ENCODE measurements around the gene TLE5. TPM values are rescaled to one million over a fixed set of nuclear protein-coding genes. Genes with fewer than 3 reads are reported as not detected.

TLE5 gene
- total and polyA plus RNA-seq, 10 of the 15 experiments (the other 5 are each of a cell fraction or from before 2014, with no cell fraction given), result 2.5 to 373 (median 154) TPM

- intact Hi-C loops (cut with micrococcal nuclease; ENCODE audit: unreplicated experiment), result no loop called here
- no peak for ATAC-seq
- no peak for FAIRE-seq
- Histone ChIP-seq H3K4me1 (ENCODE audit: control insufficient read depth, insufficient read depth, low read length) (peaks cover 9% of the 10 kb centered on the region; the same call in 1 of the 2 replicates), H3K79me2 (ENCODE audit: control insufficient read depth, insufficient read depth, low read length) (peaks cover 24% of the 10 kb centered on the region), H2AFZ (ENCODE audit: control insufficient read depth, low read depth, low read length) (no peak overlapping the region), H3K27me3 (replicated peaks in 1 of 2; ENCODE audit: control insufficient read depth in 2 of 2, insufficient read depth in 2 of 2, low read length in 1 of 2) (no peaks in the 10 kb centered on the region), H3K4me3 (no peak overlapping the region), H3K9ac (ENCODE audit: control insufficient read depth, insufficient read depth, low read length) (no peak overlapping the region), H3K9me3 (replicated peaks; ENCODE audit: control insufficient read depth, insufficient read depth, low read length) (no peaks in the 10 kb centered on the region), H4K20me1 (ENCODE audit: control insufficient read depth, insufficient read depth) (peaks cover 11% of the 10 kb centered on the region; the same call in 1 of the 2 replicates), H3K36me3 (ENCODE audit: control insufficient read depth in 2 of 2, insufficient read depth in 2 of 2, low read length in 1 of 2) (peaks cover 17 to 20% of the 10 kb centered on the region in 2 experiments; a peak in 3 of 4 replicates), H3K4me2 (ENCODE audit: control insufficient read depth, insufficient read depth) (no peak overlapping the region), H3K27ac (ENCODE audit: control insufficient read depth, insufficient read depth) (no peak overlapping the region)
- DNase-seq (ENCODE audit: low read depth, low spot score), result no peak
- ChIA-PET SMC1A (ENCODE audit: uncharacterized antibody, unreplicated experiment) (no interaction called here), CTCF (no interaction called here), POLR2A (no interaction called here), RAD21 (ENCODE audit: unreplicated experiment) (no interaction called here)
- no TSS peak for BruUV-seq (replicated peaks)
- WGBS (ENCODE audit: insufficient coverage, insufficient replicate concordance, low lambda C conversion rate, missing lambda C conversion rate), result 94% methylated on average over 10 of the region's 10 CpGs
- in situ Hi-C loops (cut with MboI), result no loop called here
- TF ChIP-seq TCF12 (IDR thresholded peaks at IDR 0.05; ENCODE audit: low read depth, low read length), result no peak
- peak; percentile 33 for TF ChIP-seq POLR2AphosphoS5 (IDR thresholded peaks at IDR 0.05; ENCODE audit: low read length)
Measured at GRCh38 chr19:3056417-3057088, 5.7 kb downstream of the TLE5 start.

- peaks cover 17 to 20% of the 10 kb centered on the region in 2 experiments; a peak in 3 of 4 replicates for H3K36me3 ChIP-seq (ENCODE audit: control insufficient read depth in 2 of 2, insufficient read depth in 2 of 2, low read length in 1 of 2)
- TF ChIP-seq SMC3 (IDR thresholded peaks at IDR 0.05; ENCODE audit: borderline replicate concordance, low read length) (no peak), RBBP5 (conservative IDR thresholded peaks at IDR 0.05) (no peak), IRF3 (IDR thresholded peaks at IDR 0.05) (no peak)
- H4K20me1 ChIP-seq (ENCODE audit: control insufficient read depth, insufficient read depth), result peaks cover 11% of the 10 kb centered on the region; the same call in 1 of the 2 replicates
- H2AFZ ChIP-seq (ENCODE audit: control insufficient read depth, low read depth, low read length), result no peak overlapping the region
- WGBS (ENCODE audit: insufficient coverage, insufficient replicate concordance, low lambda C conversion rate, missing lambda C conversion rate), result 89% methylated on average over 15 of the region's 31 CpGs
- SMC1A ChIA-PET (ENCODE audit: uncharacterized antibody, unreplicated experiment), result no interaction called here
- no peaks in the 10 kb centered on the region for H3K9me3 ChIP-seq (replicated peaks; ENCODE audit: control insufficient read depth, insufficient read depth, low read length)
- POLR2A ChIA-PET, result interaction anchor here (0.6 kb wide), 1 partner anchor 129 kb away, joined by 3 read pairs; no protein-coding TSS in a partner anchor
- H3K4me1 ChIP-seq (ENCODE audit: control insufficient read depth, insufficient read depth, low read length), result peaks cover 9% of the 10 kb centered on the region; the same call in 1 of the 2 replicates
- intact Hi-C loops (cut with micrococcal nuclease; ENCODE audit: unreplicated experiment) (no loop called here), in situ Hi-C loops (cut with MboI) (no loop called here)
- RAD21 ChIA-PET (ENCODE audit: unreplicated experiment), result no interaction called here
- no peaks in the 10 kb centered on the region for H3K27me3 ChIP-seq (replicated peaks in 1 of 2; ENCODE audit: control insufficient read depth in 2 of 2, insufficient read depth in 2 of 2, low read length in 1 of 2)
- no peak overlapping the region for H3K9ac ChIP-seq (ENCODE audit: control insufficient read depth, insufficient read depth, low read length)
- DNase-seq (ENCODE audit: low read depth, low spot score) (no peak), ATAC-seq (no peak), FAIRE-seq (no peak)
- no peak overlapping the region for H3K4me3 ChIP-seq
- H3K27ac ChIP-seq (ENCODE audit: control insufficient read depth, insufficient read depth), result no peak overlapping the region
- BruUV-seq (replicated peaks), result no TSS peak
- CTCF ChIA-PET, result no interaction called here
- peaks cover 17% of the 10 kb centered on the region for H3K79me2 ChIP-seq (ENCODE audit: control insufficient read depth, insufficient read depth, low read length)
- no peak overlapping the region for H3K4me2 ChIP-seq (ENCODE audit: control insufficient read depth, insufficient read depth)
Measured at GRCh38 chr19:3055741-3056416, 6.4 kb downstream of the TLE5 start.

All from GM12878 (cell line).